ENCODE data around the gene CA7. TPM values are rescaled to one million over a fixed set of nuclear protein-coding genes. Genes with fewer than 3 reads are reported as not detected.
"Not testable (repeated sequence)": the region's sequence is repeated elsewhere in the genome, so short reads cannot be mapped to it uniquely, and the experiment has no call there.

Gene CA7
- total and polyA plus RNA-seq, 2 donors (not counting 3 experiments of a cell fraction or from before 2014, with no cell fraction given): not detected

GRCh38 chr16:66896682-66897081, 52.5 kb downstream of the CA7 start:
- H2AFZ ChIP-seq (ENCODE audit: low read depth, low read length); H3K36me3 ChIP-seq (ENCODE audit: control insufficient read depth in 2 of 2, extremely low read depth in 1 of 2, insufficient read depth in 2 of 2, low read length in 2 of 2); FAIRE-seq; POLR2A ChIA-PET; H3K4me3 ChIP-seq (replicated peaks in 1 of 3; ENCODE audit: insufficient read depth in 1 of 3, low read depth in 1 of 3, low read length in 3 of 3); H3K27ac ChIP-seq (ENCODE audit: insufficient read depth, low read depth, low read length); BruUV-seq (replicated peaks); H3K9me1 ChIP-seq (replicated peaks; ENCODE audit: control insufficient read depth, extremely low read depth, insufficient read depth, low read length); H3K9me3 ChIP-seq (replicated peaks; ENCODE audit: control insufficient read depth, insufficient read depth, low read length); H3K4me2 ChIP-seq (ENCODE audit: insufficient read depth, low read length); dilution Hi-C loops (cut with MboI; ENCODE audit: extremely low pct_ligation_motif_present, low sequenced_read_pairs); H4K20me1 ChIP-seq (replicated peaks; ENCODE audit: control insufficient read depth, extremely low read depth, insufficient read depth, low read length); H3K27me3 ChIP-seq (ENCODE audit: control insufficient read depth in 2 of 2, insufficient read depth in 2 of 2, low read length in 2 of 2); H3K9ac ChIP-seq (replicated peaks; ENCODE audit: extremely low read depth, insufficient read depth, low read length); DNase-seq (ENCODE audit: low read depth, low spot score); H3K79me2 ChIP-seq (ENCODE audit: control insufficient read depth, insufficient read depth, low read length); H3K4me1 ChIP-seq (ENCODE audit: control insufficient read depth, extremely low read depth, insufficient read depth, low read length): not testable (repeated sequence)
- intact Hi-C loops (cut with micrococcal nuclease): loop anchor here (10.0 kb wide), 1 partner anchor 1958 kb away; no protein-coding TSS in a partner anchor
- CTCF ChIA-PET: interaction anchor here (1.4 to 5.2 kb wide), 8 partner anchors 15 to 259 kb away, joined by 6 to 72 read pairs (median 18); partner anchors contain the start of genes CDH16, CES3, PDP2 and RRAD

- H3K36me3 ChIP-seq (ENCODE audit: control insufficient read depth in 2 of 2, extremely low read depth in 1 of 2, insufficient read depth in 2 of 2, low read length in 2 of 2): no peaks in the 10 kb centered on the region
- no TSS peak for BruUV-seq (replicated peaks)
- H3K4me1 ChIP-seq (ENCODE audit: control insufficient read depth, extremely low read depth, insufficient read depth, low read length): peaks cover 8% of the 10 kb centered on the region
- H3K9ac ChIP-seq (replicated peaks; ENCODE audit: extremely low read depth, insufficient read depth, low read length): no peak overlapping the region
- no peak for FAIRE-seq
- no peak for TF ChIP-seq GATA2 (IDR thresholded peaks at IDR 0.05; ENCODE audit: insufficient read depth, insufficient read length, low read depth, low read length)
- no peak for TF ChIP-seq MAX (IDR thresholded peaks at IDR 0.05; ENCODE audit: insufficient read depth, insufficient read length)
- TF ChIP-seq POLR2AphosphoS5 (IDR thresholded peaks at IDR 0.05; ENCODE audit: insufficient read depth, low read depth, low read length): no peak
- TF ChIP-seq EZH2 (IDR thresholded peaks at IDR 0.05; ENCODE audit: borderline replicate concordance, low read depth, low read length, severe bottlenecking): no peak
- TF ChIP-seq JUN (IDR thresholded peaks at IDR 0.05; ENCODE audit: borderline replicate concordance, insufficient read depth, insufficient read length, low read depth): no peak
- TF ChIP-seq CTCF (IDR thresholded peaks at IDR 0.05; ENCODE audit: extremely low read depth in 1 of 2, insufficient read depth in 1 of 2, low read depth in 1 of 2, low read length in 2 of 2): no peak
- no peak for TF ChIP-seq FOS (IDR thresholded peaks at IDR 0.05; ENCODE audit: borderline replicate concordance, insufficient read depth, low read length)
- no peak for TF ChIP-seq MYC (IDR thresholded peaks at IDR 0.05; ENCODE audit: low read depth, low read length)
- no peak for TF ChIP-seq POLR2A (IDR thresholded peaks at IDR 0.05; ENCODE audit: low read depth, low read length)
- H3K4me3 ChIP-seq (replicated peaks in 1 of 3; ENCODE audit: insufficient read depth in 1 of 3, low read depth in 1 of 3, low read length in 3 of 3): no peak overlapping the region
- H3K9me1 ChIP-seq (replicated peaks; ENCODE audit: control insufficient read depth, extremely low read depth, insufficient read depth, low read length): no peaks in the 10 kb centered on the region
- DNase-seq (ENCODE audit: low read depth, low spot score): no peak
- H3K9me3 ChIP-seq (replicated peaks; ENCODE audit: control insufficient read depth, insufficient read depth, low read length): no peaks in the 10 kb centered on the region
- no peaks in the 10 kb centered on the region for H3K79me2 ChIP-seq (ENCODE audit: control insufficient read depth, insufficient read depth, low read length)
- CTCF ChIA-PET: interaction anchor here (0.9 to 2.1 kb wide), 3 partner anchors 12 to 257 kb away, joined by 3 to 11 read pairs (median 4); no protein-coding TSS in a partner anchor
- no peaks in the 10 kb centered on the region for H4K20me1 ChIP-seq (replicated peaks; ENCODE audit: control insufficient read depth, extremely low read depth, insufficient read depth, low read length)
- H3K27me3 ChIP-seq (ENCODE audit: control insufficient read depth in 2 of 2, insufficient read depth in 2 of 2, low read length in 2 of 2): no peaks in the 10 kb centered on the region
- POLR2A ChIA-PET: no interaction called here
- intact Hi-C loops (cut with micrococcal nuclease) (loop anchor here (10.0 kb wide), 1 partner anchor 1957 kb away; no protein-coding TSS in a partner anchor), dilution Hi-C loops (cut with MboI; ENCODE audit: extremely low pct_ligation_motif_present, low sequenced_read_pairs) (no loop called here)
- no peak overlapping the region for H3K27ac ChIP-seq (ENCODE audit: insufficient read depth, low read depth, low read length)
- no peak overlapping the region for H3K4me2 ChIP-seq (ENCODE audit: insufficient read depth, low read length)
- H2AFZ ChIP-seq (ENCODE audit: low read depth, low read length): no peak overlapping the region
Observed at GRCh38 chr16:66898207-66898606, 54.0 kb downstream of the CA7 start.
